ENCODE results near the gene STK4. TPM values are rescaled to one million over a fixed set of nuclear protein-coding genes. Genes with fewer than 3 reads are reported as not detected.

Gene STK4
- total RNA-seq, 2 experiments from 2014 or later: 265 to 277 TPM

GRCh38 chr20:45032781-45033180, 66.5 kb downstream of the STK4 start:
- peaks cover 79% of the 10 kb centered on the region for H3K4me1 Mint-ChIP-seq (ENCODE audit: low read depth)
- ChIA-PET CTCF (interaction anchor here (1.3 to 1.5 kb wide), 2 partner anchors 11 to 65 kb away, joined by 3 to 5 read pairs; no protein-coding TSS in a partner anchor), POLR2A (no interaction called here)
- Histone ChIP-seq H3K36me3 (ENCODE audit: insufficient read depth, low read length) (peaks cover 66% of the 10 kb centered on the region), H3K4me3 (ENCODE audit: low read length) (no peak overlapping the region), H3K27me3 (ENCODE audit: control insufficient read depth in 1 of 2, insufficient read depth in 2 of 2, low read length in 2 of 2) (no peaks in the 10 kb centered on the region), H3K27ac (ENCODE audit: low read depth in 1 of 2, low read length in 2 of 2) (no peak overlapping the region), H3K4me1 (ENCODE audit: insufficient read depth, low read length) (peaks cover 28% of the 10 kb centered on the region), H3K9me3 (ENCODE audit: control insufficient read depth in 1 of 2, insufficient read depth in 1 of 2, low read length in 2 of 2) (no peaks in the 10 kb centered on the region)
- intact Hi-C loops (cut with DNase I, micrococcal nuclease): no loop called here
- no peaks in the 10 kb centered on the region for H3K9me3 Mint-ChIP-seq
- DNase-seq (no peak), ATAC-seq (ENCODE audit: poor library complexity) (no peak)
- no peaks in the 10 kb centered on the region for H3K27me3 Mint-ChIP-seq
- H3K36me3 Mint-ChIP-seq (ENCODE audit: low read depth): peaks cover 79% of the 10 kb centered on the region
- peak overlapping the region; percentile 42 for H3K4me3 Mint-ChIP-seq
- H3K27ac Mint-ChIP-seq: peak overlapping the region; percentile 64
- TF ChIP-seq CTCF (IDR thresholded peaks at IDR 0.05): no peak

- Mint-ChIP-seq H3K9me3 (no peaks in the 10 kb centered on the region), H3K4me3 (no peak overlapping the region), H3K27ac (peak overlapping the region; percentile 45), H3K27me3 (no peaks in the 10 kb centered on the region), H3K36me3 (ENCODE audit: low read depth) (peaks cover 77% of the 10 kb centered on the region), H3K4me1 (ENCODE audit: low read depth) (peaks cover 79% of the 10 kb centered on the region)
- no peak for TF ChIP-seq CTCF (IDR thresholded peaks at IDR 0.05)
- Histone ChIP-seq H3K4me3 (ENCODE audit: low read length) (no peak overlapping the region), H3K36me3 (ENCODE audit: insufficient read depth, low read length) (peaks cover 60% of the 10 kb centered on the region), H3K4me1 (ENCODE audit: insufficient read depth, low read length) (peaks cover 19% of the 10 kb centered on the region), H3K27ac (ENCODE audit: low read depth in 1 of 2, low read length in 2 of 2) (no peak overlapping the region), H3K9me3 (ENCODE audit: control insufficient read depth in 1 of 2, insufficient read depth in 1 of 2, low read length in 2 of 2) (no peaks in the 10 kb centered on the region), H3K27me3 (ENCODE audit: control insufficient read depth in 1 of 2, insufficient read depth in 2 of 2, low read length in 2 of 2) (no peaks in the 10 kb centered on the region)
- ChIA-PET CTCF (interaction anchor here (0.9 to 2.2 kb wide), 4 partner anchors 10 to 48 kb away, joined by 3 to 16 read pairs (median 3); no protein-coding TSS in a partner anchor), POLR2A (interaction anchor here (1.2 kb wide), 1 partner anchor 10 kb away, joined by 3 read pairs; no protein-coding TSS in a partner anchor)
- intact Hi-C loops (cut with DNase I, micrococcal nuclease): no loop called here
- ATAC-seq (ENCODE audit: poor library complexity): peak; percentile 58
- peak in 3 of 14 experiments; percentile 24 to 29 (median 28) for DNase-seq
Observed at GRCh38 chr20:45034436-45034835, 68.1 kb downstream of the STK4 start.

GRCh38 chr20:45036044-45036755, 69.9 kb downstream of the STK4 start:
- no peak for TF ChIP-seq CTCF (IDR thresholded peaks at IDR 0.05)
- Histone ChIP-seq H3K36me3 (ENCODE audit: insufficient read depth, low read length) (peaks cover 49% of the 10 kb centered on the region), H3K4me3 (ENCODE audit: low read length) (no peak overlapping the region), H3K27ac (ENCODE audit: low read depth in 1 of 2, low read length in 2 of 2) (no peak overlapping the region), H3K4me1 (ENCODE audit: insufficient read depth, low read length) (peaks cover 19% of the 10 kb centered on the region), H3K9me3 (ENCODE audit: control insufficient read depth in 1 of 2, insufficient read depth in 1 of 2, low read length in 2 of 2) (no peaks in the 10 kb centered on the region), H3K27me3 (ENCODE audit: control insufficient read depth in 1 of 2, insufficient read depth in 2 of 2, low read length in 2 of 2) (no peaks in the 10 kb centered on the region)
- CTCF ChIA-PET: interaction anchor here (2.2 kb wide), 1 partner anchor 8 kb away, joined by 16 read pairs; no protein-coding TSS in a partner anchor
- ATAC-seq (ENCODE audit: poor library complexity) (no peak), DNase-seq (peak in 1 of 14 experiments; percentile 27)
- H3K4me3 Mint-ChIP-seq: no peak overlapping the region
- intact Hi-C loops (cut with DNase I, micrococcal nuclease): no loop called here
- peaks cover 77% of the 10 kb centered on the region for H3K36me3 Mint-ChIP-seq (ENCODE audit: low read depth)
- H3K9me3 Mint-ChIP-seq: no peaks in the 10 kb centered on the region
- peak overlapping the region; percentile 48 for H3K27ac Mint-ChIP-seq
- H3K27me3 Mint-ChIP-seq: no peaks in the 10 kb centered on the region
- POLR2A ChIA-PET: no interaction called here
- peaks cover 88% of the 10 kb centered on the region for H3K4me1 Mint-ChIP-seq (ENCODE audit: low read depth)

All from CD4-positive, alpha-beta T cell (primary cell).